Sigmoid colon (tissue), 7 donors: Measurements from ENCODE around the gene PUS1. TPM values are rescaled to one million over a fixed set of nuclear protein-coding genes. Genes with fewer than 3 reads are reported as not detected.
"Not testable (repeated sequence)": the region's sequence is repeated elsewhere in the genome, so short reads cannot be mapped to it uniquely, and the experiment has no call there.

Experiments
- DNase-seq: peaks from one replicate; pipeline ENCODE4 v3.0.0-alpha.2; 2019
- H3K27ac ChIP-seq, 4 donors: fragments of 200-600 bp; sonication (generic); one replicate each; pipeline ENCODE4 v1.5.1; 2016 to 2019; ENCODE audit warnings: mild to moderate bottlenecking in 1 of 4
- H3K27me3 ChIP-seq, 3 donors: fragments of 200-600 bp; sonication (generic); one replicate each; pipeline ENCODE4 v1.5.1; 2019; ENCODE audit warnings: mild to moderate bottlenecking in 1 of 3
- H3K36me3 ChIP-seq, 4 donors: fragments of 200-600 bp; sonication (generic); one replicate each; pipeline ENCODE4 v1.5.1; 2016 to 2019
- H3K4me1 ChIP-seq, 4 donors: fragments of 200-600 bp; sonication (generic); one replicate each; pipeline ENCODE4 v1.5.1; 2017 to 2019
- H3K4me3 ChIP-seq, 4 donors: fragments of 200-600 bp; sonication (generic); one replicate each; pipeline ENCODE4 v1.5.1; 2017 to 2019; ENCODE audit warnings: mild to moderate bottlenecking in 2 of 4, moderate library complexity in 1 of 4
- H3K9me3 ChIP-seq, 4 donors: fragments of 200-600 bp in 3 of 4; sonication (generic) in 3 of 4; one replicate each; pipeline versions ENCODE4 v1.5.1 to v1.6.1; 2013 to 2019
- CTCF ChIP-seq, 4 experiments: fragments of 450-650 bp in 3 of 4; fragments of 200-600 bp in 1 of 4; IDR thresholded peaks; one replicate each; pipeline ENCODE4 v1.5.1; 2016 to 2019; ENCODE audit warnings: antibody characterized with exemption in 4 of 4, mild to moderate bottlenecking in 3 of 4, moderate library complexity in 2 of 4
- EP300 ChIP-seq, 4 donors: sonication (generic); formaldehyde crosslinking; IDR thresholded peaks; one replicate each; pipeline ENCODE4 v1.6.1; 2017; ENCODE audit warnings: antibody characterized with exemption in 4 of 4
- POLR2A ChIP-seq, 2 donors: fragments of 450-650 bp; IDR thresholded peaks; one replicate each; pipeline ENCODE4 v1.6.1; 2016; ENCODE audit warnings: antibody characterized with exemption in 2 of 2, mild to moderate bottlenecking in 2 of 2, moderate library complexity in 2 of 2
- POLR2AphosphoS5 ChIP-seq, 4 donors: sonication (generic); formaldehyde crosslinking; IDR thresholded peaks; one replicate each; pipeline ENCODE4 v1.6.1; 2017; ENCODE audit warnings: antibody characterized with exemption in 4 of 4
- WGBS, 2 donors: extraction: QIAGEN DNeasy Blood & Tissue Kit; methylation state at CpG; one replicate each; pipeline ENCODE4 v1.1.7; 2013; 5-methylcytosine and 5-hydroxymethylcytosine counted together
- intact Hi-C: fragments of 100-400 bp; cut with DNase I; formaldehyde crosslinking; loops from one replicate; pipeline ENCODE4 v1.15.1; 2023
- polyA plus RNA-seq, 3 donors: library from polyadenylated mRNA; stranded (reverse); fragments of 200-250 nt; gene quantifications; one replicate each; pipeline ENCODE4 v1.2.3, GENCODE V29; 2013
- total RNA-seq, 4 donors: library from RNA; depleted of rRNA; stranded (reverse); fragments of >200 nt; gene quantifications; one replicate each; pipeline ENCODE4 v1.1.0, GENCODE V29; 2016
- donor health status: healthy with polysubstance abuse.
- donor health status: Bipolar disorder and iron deficiency.
- donor health status: healthy.

Gene PUS1
- total and polyA plus RNA-seq, 7 donors, result 7.6 to 33.8 (median 9.1) TPM

- Histone ChIP-seq H3K36me3 (peaks cover 0 to 69% (median 31%) of the 10 kb centered on the region in 4 donors), H3K9me3 (no peaks in the 10 kb centered on the region), H3K27me3 (no peaks in the 10 kb centered on the region), H3K4me3 (no peak overlapping the region), H3K27ac (no peak overlapping the region), H3K4me1 (no peaks in the 10 kb centered on the region)
- 97 to 98% methylated on average over 10 of the region's 10 CpGs for WGBS, 2 donors
- DNase-seq, result no peak
- intact Hi-C loops, result no loop called here
- TF ChIP-seq POLR2A (IDR thresholded peaks at IDR 0.05), result no peak
- no peak for TF ChIP-seq EP300 (IDR thresholded peaks at IDR 0.05)
- TF ChIP-seq CTCF (IDR thresholded peaks at IDR 0.05), result no peak
- no peak for TF ChIP-seq POLR2AphosphoS5 (IDR thresholded peaks at IDR 0.05)
Measured at GRCh38 chr12:131981388-131981787, 52.3 kb downstream of the PUS1 start.

GRCh38 chr12:131982041-131982440 is 53.0 kb downstream of the PUS1 start:
- WGBS, 2 donors, result 94 to 95% methylated on average over 17 of the region's 17 CpGs
- Histone ChIP-seq H3K36me3 (peaks cover 0 to 75% (median 37%) of the 10 kb centered on the region in 4 donors), H3K27ac (no peak overlapping the region), H3K27me3 (no peaks in the 10 kb centered on the region), H3K9me3 (no peaks in the 10 kb centered on the region), H3K4me3 (no peak overlapping the region), H3K4me1 (no peaks in the 10 kb centered on the region)
- DNase-seq, result no peak
- intact Hi-C loops, result no loop called here
- TF ChIP-seq POLR2AphosphoS5 (IDR thresholded peaks at IDR 0.05) (no peak), CTCF (IDR thresholded peaks at IDR 0.05) (no peak), POLR2A (IDR thresholded peaks at IDR 0.05) (no peak), EP300 (IDR thresholded peaks at IDR 0.05) (no peak)

GRCh38 chr12:131983026-131983425 is 54.0 kb downstream of the PUS1 start:
- DNase-seq, result no peak
- intact Hi-C loops, result no loop called here
- Histone ChIP-seq H3K27me3 (no peaks in the 10 kb centered on the region), H3K4me3 (no peak overlapping the region), H3K9me3 (no peaks in the 10 kb centered on the region), H3K4me1 (no peaks in the 10 kb centered on the region), H3K36me3 (peaks cover 0 to 85% (median 44%) of the 10 kb centered on the region in 4 donors), H3K27ac (no peak overlapping the region)
- WGBS, 2 donors, result 95 to 97% methylated on average over 6 of the region's 6 CpGs
- TF ChIP-seq POLR2AphosphoS5 (IDR thresholded peaks at IDR 0.05), result no peak
- TF ChIP-seq POLR2A (IDR thresholded peaks at IDR 0.05), result no peak
- no peak for TF ChIP-seq CTCF (IDR thresholded peaks at IDR 0.05)
- TF ChIP-seq EP300 (IDR thresholded peaks at IDR 0.05), result no peak

- Histone ChIP-seq H3K36me3 (peaks cover 0 to 90% (median 47%) of the 10 kb centered on the region in 4 donors), H3K4me1 (no peaks in the 10 kb centered on the region), H3K9me3 (no peaks in the 10 kb centered on the region), H3K27ac (no peak overlapping the region), H3K4me3 (no peak overlapping the region), H3K27me3 (no peaks in the 10 kb centered on the region)
- no peak for TF ChIP-seq CTCF (IDR thresholded peaks at IDR 0.05)
- TF ChIP-seq POLR2A (IDR thresholded peaks at IDR 0.05), result no peak
- TF ChIP-seq POLR2AphosphoS5 (IDR thresholded peaks at IDR 0.05), result no peak
- no peak for TF ChIP-seq EP300 (IDR thresholded peaks at IDR 0.05)
- intact Hi-C loops, result no loop called here
- WGBS, 2 donors, result 92 to 93% methylated on average over 6 of the region's 6 CpGs
- DNase-seq, result no peak
Measured at GRCh38 chr12:131983554-131983953, 54.5 kb downstream of the PUS1 start.

- peaks cover 0 to 98% (median 47%) of the 10 kb centered on the region in 4 donors for H3K36me3 ChIP-seq
- no peak overlapping the region for H3K4me3 ChIP-seq
- H3K9me3 ChIP-seq, result no peaks in the 10 kb centered on the region
- intact Hi-C loops, result no loop called here
- 66 to 92% methylated on average over 3 of the region's 3 CpGs for WGBS, 2 donors
- no peak overlapping the region for H3K27ac ChIP-seq
- DNase-seq, result no peak
- TF ChIP-seq POLR2A (IDR thresholded peaks at IDR 0.05) (no peak), POLR2AphosphoS5 (IDR thresholded peaks at IDR 0.05) (no peak), EP300 (IDR thresholded peaks at IDR 0.05) (no peak), CTCF (IDR thresholded peaks at IDR 0.05) (no peak)
- no peaks in the 10 kb centered on the region for H3K4me1 ChIP-seq
- no peaks in the 10 kb centered on the region for H3K27me3 ChIP-seq
Measured at GRCh38 chr12:131984334-131984733, 55.3 kb downstream of the PUS1 start.

GRCh38 chr12:131985510-131985875 is 56.4 kb downstream of the PUS1 start:
- 91 to 93% methylated on average over 11 of the region's 11 CpGs for WGBS, 2 donors
- intact Hi-C loops, H3K4me3 ChIP-seq, H3K27me3 ChIP-seq, H3K27ac ChIP-seq, DNase-seq, H3K9me3 ChIP-seq, H3K4me1 ChIP-seq: not testable (repeated sequence)
- peaks cover 8 to 98% (median 49%) of the 10 kb centered on the region in 4 donors for H3K36me3 ChIP-seq
